ENCODE results near the gene THPO. TPM values are rescaled to one million over a fixed set of nuclear protein-coding genes. Genes with fewer than 3 reads are reported as not detected.

The THPO gene
- total and polyA plus RNA-seq, 9 of the 15 experiments (the other 6 are each of a cell fraction or from before 2014, with no cell fraction given), result 0.11 to 1.1 (median 0.35) TPM; not detected in 1

DNA sequence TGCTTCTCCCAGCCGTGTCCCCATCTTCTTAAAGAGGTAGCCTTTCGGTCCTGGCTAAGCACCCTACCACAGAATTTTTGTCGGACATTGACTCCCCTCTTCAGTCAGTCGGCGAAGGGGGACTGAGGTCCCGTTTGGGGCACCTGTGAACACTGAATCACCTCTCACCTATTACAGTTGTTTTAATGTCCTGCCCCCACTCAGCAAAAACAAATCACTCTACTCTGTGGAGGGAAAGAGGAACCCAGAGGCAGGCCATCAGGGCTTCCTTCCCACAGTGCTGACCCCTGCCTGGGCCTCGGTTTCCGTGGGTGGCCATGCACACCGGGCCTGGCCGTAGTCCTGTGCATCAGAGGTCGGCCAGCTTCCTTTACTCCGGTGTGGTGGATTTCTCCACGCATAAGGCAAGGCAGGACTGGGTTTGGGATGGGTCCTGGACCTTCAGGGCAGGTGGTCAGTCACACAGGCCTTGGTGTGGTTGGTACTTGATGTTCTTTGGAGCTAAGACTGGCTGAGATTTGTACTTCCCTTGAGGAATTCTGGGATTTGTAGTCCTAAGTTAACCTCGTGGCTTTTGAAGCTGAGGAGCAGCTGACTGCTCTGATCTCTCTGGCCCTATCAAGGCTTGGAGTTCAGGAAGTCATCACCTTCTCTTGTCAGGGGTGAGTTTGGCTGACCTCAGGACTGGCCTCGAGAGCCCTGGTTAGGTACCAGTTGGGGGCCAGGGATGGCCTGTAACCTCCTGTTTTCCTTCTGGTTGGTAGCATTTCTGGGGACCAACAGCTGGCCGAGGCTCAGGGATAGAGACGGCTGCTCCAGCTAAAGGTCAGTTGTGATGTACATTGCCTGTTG is 41.2 kb downstream of the THPO start (continued):
- TF ChIP-seq, protein P1, sequence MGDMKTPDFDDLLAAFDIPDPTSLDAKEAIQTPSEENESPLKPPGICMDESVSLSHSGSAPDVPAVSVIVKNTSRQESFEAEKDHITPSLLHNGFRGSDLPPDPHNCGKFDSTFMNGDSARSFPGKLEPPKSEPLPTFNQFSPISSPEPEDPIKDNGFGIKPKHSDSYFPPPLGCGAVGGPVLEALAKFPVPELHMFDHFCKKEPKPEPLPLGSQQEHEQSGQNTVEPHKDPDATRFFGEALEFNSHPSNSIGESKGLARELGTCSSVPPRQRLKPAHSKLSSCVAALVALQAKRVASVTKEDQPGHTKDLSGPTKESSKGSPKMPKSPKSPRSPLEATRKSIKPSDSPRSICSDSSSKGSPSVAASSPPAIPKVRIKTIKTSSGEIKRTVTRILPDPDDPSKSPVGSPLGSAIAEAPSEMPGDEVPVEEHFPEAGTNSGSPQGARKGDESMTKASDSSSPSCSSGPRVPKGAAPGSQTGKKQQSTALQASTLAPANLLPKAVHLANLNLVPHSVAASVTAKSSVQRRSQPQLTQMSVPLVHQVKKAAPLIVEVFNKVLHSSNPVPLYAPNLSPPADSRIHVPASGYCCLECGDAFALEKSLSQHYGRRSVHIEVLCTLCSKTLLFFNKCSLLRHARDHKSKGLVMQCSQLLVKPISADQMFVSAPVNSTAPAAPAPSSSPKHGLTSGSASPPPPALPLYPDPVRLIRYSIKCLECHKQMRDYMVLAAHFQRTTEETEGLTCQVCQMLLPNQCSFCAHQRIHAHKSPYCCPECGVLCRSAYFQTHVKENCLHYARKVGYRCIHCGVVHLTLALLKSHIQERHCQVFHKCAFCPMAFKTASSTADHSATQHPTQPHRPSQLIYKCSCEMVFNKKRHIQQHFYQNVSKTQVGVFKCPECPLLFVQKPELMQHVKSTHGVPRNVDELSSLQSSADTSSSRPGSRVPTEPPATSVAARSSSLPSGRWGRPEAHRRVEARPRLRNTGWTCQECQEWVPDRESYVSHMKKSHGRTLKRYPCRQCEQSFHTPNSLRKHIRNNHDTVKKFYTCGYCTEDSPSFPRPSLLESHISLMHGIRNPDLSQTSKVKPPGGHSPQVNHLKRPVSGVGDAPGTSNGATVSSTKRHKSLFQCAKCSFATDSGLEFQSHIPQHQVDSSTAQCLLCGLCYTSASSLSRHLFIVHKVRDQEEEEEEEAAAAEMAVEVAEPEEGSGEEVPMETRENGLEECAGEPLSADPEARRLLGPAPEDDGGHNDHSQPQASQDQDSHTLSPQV (IDR thresholded peaks at IDR 0.05), result 0 out of 2 replicates have a peak, but pooled peaks have one; percentile 6
- TF ChIP-seq, protein P2, sequence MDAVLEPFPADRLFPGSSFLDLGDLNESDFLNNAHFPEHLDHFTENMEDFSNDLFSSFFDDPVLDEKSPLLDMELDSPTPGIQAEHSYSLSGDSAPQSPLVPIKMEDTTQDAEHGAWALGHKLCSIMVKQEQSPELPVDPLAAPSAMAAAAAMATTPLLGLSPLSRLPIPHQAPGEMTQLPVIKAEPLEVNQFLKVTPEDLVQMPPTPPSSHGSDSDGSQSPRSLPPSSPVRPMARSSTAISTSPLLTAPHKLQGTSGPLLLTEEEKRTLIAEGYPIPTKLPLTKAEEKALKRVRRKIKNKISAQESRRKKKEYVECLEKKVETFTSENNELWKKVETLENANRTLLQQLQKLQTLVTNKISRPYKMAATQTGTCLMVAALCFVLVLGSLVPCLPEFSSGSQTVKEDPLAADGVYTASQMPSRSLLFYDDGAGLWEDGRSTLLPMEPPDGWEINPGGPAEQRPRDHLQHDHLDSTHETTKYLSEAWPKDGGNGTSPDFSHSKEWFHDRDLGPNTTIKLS (IDR thresholded peaks at IDR 0.05; ENCODE audit: borderline replicate concordance, low read depth), result no peak
- TF ChIP-seq HEY1 (CRISPR knock-in tag; IDR thresholded peaks at IDR 0.05; ENCODE audit: borderline replicate concordance) (no peak), ZNF143 (CRISPR knock-in tag; IDR thresholded peaks at IDR 0.05) (peak; percentile 69), NFXL1 (CRISPR knock-in tag; IDR thresholded peaks at IDR 0.05) (no peak), CBFA2T2 (conservative IDR thresholded peaks at IDR 0.05) (no peak), ZNF175 (CRISPR knock-in tag; IDR thresholded peaks at IDR 0.05; ENCODE audit: low read depth) (no peak), KLF13 (tag; IDR thresholded peaks at IDR 0.05; ENCODE audit: borderline replicate concordance, low read depth) (no peak), SIX5 (IDR thresholded peaks at IDR 0.05; ENCODE audit: borderline replicate concordance in 1 of 2, insufficient read depth in 1 of 2, low read depth in 1 of 2, low read length in 2 of 2) (peak in 1 of 2 experiments; percentile 40; a peak in 2 of 4 replicates)
- TF ChIP-seq, protein P3, sequence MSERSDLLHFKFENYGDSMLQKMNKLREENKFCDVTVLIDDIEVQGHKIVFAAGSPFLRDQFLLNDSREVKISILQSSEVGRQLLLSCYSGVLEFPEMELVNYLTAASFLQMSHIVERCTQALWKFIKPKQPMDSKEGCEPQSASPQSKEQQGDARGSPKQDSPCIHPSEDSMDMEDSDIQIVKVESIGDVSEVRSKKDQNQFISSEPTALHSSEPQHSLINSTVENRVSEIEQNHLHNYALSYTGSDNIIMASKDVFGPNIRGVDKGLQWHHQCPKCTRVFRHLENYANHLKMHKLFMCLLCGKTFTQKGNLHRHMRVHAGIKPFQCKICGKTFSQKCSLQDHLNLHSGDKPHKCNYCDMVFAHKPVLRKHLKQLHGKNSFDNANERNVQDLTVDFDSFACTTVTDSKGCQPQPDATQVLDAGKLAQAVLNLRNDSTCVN (CRISPR knock-in tag; IDR thresholded peaks at IDR 0.05), result no peak
- TF ChIP-seq, protein P4, sequence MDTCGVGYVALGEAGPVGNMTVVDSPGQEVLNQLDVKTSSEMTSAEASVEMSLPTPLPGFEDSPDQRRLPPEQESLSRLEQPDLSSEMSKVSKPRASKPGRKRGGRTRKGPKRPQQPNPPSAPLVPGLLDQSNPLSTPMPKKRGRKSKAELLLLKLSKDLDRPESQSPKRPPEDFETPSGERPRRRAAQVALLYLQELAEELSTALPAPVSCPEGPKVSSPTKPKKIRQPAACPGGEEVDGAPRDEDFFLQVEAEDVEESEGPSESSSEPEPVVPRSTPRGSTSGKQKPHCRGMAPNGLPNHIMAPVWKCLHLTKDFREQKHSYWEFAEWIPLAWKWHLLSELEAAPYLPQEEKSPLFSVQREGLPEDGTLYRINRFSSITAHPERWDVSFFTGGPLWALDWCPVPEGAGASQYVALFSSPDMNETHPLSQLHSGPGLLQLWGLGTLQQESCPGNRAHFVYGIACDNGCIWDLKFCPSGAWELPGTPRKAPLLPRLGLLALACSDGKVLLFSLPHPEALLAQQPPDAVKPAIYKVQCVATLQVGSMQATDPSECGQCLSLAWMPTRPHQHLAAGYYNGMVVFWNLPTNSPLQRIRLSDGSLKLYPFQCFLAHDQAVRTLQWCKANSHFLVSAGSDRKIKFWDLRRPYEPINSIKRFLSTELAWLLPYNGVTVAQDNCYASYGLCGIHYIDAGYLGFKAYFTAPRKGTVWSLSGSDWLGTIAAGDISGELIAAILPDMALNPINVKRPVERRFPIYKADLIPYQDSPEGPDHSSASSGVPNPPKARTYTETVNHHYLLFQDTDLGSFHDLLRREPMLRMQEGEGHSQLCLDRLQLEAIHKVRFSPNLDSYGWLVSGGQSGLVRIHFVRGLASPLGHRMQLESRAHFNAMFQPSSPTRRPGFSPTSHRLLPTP (IDR thresholded peaks at IDR 0.05; ENCODE audit: borderline replicate concordance, extremely low read depth, insufficient read length), result no peak
- TF ChIP-seq, protein P5, sequence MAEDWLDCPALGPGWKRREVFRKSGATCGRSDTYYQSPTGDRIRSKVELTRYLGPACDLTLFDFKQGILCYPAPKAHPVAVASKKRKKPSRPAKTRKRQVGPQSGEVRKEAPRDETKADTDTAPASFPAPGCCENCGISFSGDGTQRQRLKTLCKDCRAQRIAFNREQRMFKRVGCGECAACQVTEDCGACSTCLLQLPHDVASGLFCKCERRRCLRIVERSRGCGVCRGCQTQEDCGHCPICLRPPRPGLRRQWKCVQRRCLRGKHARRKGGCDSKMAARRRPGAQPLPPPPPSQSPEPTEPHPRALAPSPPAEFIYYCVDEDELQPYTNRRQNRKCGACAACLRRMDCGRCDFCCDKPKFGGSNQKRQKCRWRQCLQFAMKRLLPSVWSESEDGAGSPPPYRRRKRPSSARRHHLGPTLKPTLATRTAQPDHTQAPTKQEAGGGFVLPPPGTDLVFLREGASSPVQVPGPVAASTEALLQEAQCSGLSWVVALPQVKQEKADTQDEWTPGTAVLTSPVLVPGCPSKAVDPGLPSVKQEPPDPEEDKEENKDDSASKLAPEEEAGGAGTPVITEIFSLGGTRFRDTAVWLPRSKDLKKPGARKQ (CRISPR knock-in tag; IDR thresholded peaks at IDR 0.05), result no peak

Data from K562 (cell line).